Activated CD8-positive, alpha-beta memory T cell treated with anti-CD3 and anti-CD28 coated beads, Interleukin-2, amount 50 U/mL, for 24 hours (primary cell): ENCODE data around the gene NKAIN2.
"Not testable (repeated sequence)": the region's sequence is repeated elsewhere in the genome, so short reads cannot be mapped to it uniquely, and the experiment has no call there.

Experiments used
- DNase-seq: peaks from one replicate; pipeline ENCODE4 v3.0.0-alpha.2; 2020; ENCODE audit errors: extremely low read depth

The NKAIN2 gene

DNA sequence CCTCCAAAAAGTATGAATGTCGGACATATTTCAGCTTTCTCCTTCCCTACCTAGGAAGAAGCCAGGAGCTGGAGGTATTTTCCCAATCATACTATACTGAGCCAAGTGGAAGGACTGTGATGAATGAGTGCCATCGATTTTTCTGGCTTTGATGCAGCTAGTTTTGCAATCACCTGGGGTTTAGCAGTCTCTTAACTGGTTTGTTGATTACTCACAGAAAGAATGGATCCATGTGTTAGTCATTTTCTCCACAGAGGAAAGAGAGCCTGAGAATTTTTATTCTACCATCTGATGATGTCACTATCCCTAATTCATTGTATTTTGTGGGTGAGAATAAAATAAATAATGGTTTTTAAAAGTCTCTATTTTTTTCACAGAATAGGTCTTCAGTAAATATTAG lies 875.7 kb downstream of the NKAIN2 start:
- DNase-seq, result no peak

DNA sequence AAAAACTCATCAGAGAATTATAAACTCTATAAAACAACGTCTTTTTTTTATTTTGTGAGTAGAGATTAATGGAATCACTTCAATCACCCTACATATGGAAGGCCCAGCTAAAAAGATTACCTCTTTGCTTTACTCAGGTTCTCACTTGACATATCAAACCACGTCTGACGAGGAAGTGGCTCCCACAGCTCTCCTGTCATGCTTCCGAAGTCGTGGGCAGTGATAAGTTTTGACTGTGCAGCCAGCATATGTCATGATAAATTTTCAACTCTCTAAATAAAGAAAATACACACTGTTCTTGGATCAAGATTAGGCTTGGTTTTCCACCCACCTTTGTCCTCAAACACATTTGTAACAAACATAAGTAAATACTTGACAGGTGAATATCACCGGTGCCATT lies 879.1 kb downstream of the NKAIN2 start:
- DNase-seq, result no peak

- no peak for DNase-seq
Measured at GRCh38 chr6:124683507-124683906, 879.8 kb downstream of the NKAIN2 start.

DNA sequence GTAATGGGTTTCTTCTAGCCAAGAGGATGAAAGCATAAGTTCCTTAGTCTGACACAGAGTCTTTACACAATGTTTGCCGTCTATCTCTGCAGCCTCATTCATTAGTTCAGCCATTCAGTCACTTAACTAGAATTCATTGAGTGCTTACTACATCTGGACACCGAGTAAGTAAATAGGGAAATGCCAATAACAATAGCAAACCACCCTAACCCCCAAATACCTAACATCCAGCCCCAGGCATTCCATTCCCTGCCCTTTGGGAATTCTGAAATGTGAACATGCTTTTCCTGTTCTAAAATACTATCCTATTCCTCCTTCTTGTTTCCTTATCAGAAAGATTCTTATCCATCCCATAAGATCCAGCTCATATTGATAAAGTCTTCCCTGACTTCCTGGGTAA lies 881.0 kb downstream of the NKAIN2 start:
- no peak for DNase-seq

GRCh38 chr6:124688369-124688768 lies 884.7 kb downstream of the NKAIN2 start:
- no peak for DNase-seq

DNA sequence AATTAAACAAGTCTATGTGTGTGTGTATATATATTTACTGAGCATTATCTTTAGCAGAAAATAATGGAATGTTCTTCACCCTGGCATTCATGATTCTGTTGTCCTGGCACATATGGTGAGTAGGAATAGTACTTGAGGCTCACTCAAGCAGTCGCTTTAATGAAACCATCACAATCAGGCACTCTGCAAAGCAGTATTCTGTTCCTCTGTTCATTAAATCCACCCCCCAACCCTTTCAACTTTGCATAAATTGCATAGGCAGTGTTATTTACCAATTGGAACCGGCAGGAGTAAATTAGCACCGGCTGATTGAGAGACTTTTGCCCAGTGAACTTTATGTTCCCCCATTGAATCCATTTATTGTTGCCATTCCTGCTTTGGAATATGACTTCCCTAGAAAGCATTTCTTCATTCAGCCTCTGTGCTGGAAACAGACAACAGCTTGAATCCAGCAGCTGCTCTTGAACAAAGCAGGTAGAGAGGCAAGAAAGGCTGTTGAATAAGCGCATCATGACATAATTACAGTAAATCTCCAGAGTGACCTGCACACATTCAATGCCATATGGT lies 890.6 kb downstream of the NKAIN2 start:
- DNase-seq, result no peak

DNA sequence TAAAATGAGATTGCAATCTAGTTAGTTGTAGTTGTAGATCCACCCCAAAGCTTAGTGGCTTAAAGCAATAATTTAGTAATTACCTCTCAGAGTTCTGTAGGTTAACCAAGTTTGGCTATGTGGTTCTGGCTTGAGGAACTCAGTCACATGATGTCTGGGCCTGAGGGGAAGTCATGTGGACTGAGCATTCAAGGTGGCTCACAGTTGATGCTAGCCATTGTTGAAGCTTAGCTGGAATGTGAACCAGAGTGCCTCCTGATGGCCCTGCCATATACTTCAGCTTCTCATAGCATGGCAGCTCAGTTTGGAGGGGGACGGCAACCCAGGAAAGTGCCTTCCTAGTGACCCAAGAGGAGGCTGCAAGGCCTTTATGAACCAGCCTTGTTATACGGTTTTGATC lies 895.4 kb downstream of the NKAIN2 start:
- no peak for DNase-seq

DNA sequence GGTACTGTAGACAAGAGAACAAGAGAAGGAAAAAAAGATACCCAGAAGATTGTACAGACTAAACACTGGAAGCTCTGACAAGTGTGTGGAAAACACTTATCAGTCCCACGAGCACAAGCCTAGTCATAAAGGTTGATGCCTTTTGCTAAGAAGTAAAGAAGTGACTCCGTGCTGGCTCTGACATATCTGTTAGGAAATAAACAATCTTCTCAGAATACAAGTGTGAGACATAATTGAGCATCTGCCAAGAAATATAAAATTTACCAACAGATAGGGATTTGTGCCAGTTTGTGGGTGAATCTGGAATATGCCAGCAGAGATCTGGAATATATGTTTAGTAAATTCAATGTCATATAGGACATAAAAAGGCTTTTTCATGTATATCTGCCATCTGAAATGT lies 899.9 kb downstream of the NKAIN2 start:
- no peak for DNase-seq

- not testable (repeated sequence) for DNase-seq
Measured at GRCh38 chr6:124712532-124712931, 908.9 kb downstream of the NKAIN2 start.

DNA sequence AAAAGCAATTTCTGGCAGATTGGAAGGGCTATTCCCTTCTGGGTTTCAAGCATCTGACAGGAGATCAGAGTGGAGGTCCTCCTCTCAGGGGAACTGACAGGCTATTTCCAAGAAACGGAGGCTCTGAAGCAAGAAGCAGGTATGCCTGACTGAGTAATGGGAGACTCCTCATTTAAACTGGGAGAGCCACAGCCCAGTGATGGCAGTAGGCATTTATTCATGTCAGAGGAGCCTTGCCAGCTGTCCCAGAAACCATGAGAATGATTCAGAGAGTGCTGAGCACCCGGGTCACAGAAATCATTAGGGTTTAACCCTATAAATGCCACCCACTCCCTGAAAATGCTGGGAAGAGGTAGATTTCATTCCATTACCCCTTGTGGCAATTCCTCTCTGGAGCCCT lies 911.1 kb downstream of the NKAIN2 start:
- DNase-seq, result no peak

DNA sequence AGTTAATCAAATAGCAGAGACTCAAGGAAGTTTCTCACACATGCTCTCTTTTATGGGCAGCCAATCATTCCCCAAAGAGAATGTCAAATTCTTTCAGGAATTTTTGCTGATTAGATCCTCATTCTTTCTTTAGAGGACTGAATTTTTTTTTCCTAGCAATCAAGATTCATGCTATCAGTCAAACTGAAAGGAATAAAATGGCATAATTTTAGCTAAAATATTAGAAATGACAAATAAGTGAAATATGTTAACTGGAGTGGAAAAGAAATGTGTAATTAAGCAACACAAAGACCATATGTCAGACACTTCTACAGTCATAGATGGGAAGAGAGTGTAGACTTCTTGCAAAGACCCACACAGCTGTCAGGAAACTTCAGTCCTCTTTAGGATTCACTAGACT lies 916.2 kb downstream of the NKAIN2 start:
- no peak for DNase-seq

GRCh38 chr6:124721331-124721730 lies 917.7 kb downstream of the NKAIN2 start:
- no peak for DNase-seq

- DNase-seq, result no peak
Measured at GRCh38 chr6:124722141-124722878, 918.6 kb downstream of the NKAIN2 start.

DNA sequence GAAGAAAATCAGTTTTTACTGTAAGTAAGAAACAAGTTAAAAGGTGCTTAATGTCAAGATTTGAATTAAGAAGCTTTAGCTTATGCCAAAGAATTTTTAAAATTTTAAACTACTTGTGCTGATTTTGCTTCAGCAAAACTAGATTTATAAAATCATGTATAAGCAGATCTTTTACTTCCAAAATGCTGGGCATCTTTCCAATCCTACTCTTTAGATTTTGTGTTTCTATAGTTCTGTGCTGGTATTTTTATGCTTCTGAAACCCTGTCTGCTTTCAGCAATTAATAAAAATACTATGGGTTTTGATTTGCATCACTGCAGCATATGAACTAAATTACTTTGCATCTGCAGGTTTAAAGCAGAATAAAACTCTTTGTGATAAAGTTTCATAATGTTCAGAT lies 920.0 kb downstream of the NKAIN2 start:
- DNase-seq, result no peak

DNA sequence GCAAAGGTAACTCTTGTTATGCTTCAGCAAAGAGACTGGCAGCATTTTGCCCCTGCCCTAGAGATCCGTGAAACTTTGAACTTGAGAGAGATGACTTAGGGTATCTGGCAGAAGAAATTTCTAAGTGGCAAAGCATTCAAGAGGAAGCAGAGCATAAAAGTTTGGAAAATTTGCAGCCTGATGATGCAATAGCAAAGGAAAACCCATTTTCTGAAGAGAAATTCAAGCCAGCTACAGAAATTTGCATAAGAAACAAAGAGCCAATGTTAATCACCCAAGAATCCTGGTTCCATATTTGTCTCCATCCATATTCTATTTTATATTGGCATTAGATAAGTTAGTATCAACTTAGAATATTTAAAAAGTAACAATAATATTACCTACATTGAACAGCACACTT lies 934.1 kb downstream of the NKAIN2 start:
- not testable (repeated sequence) for DNase-seq

DNA sequence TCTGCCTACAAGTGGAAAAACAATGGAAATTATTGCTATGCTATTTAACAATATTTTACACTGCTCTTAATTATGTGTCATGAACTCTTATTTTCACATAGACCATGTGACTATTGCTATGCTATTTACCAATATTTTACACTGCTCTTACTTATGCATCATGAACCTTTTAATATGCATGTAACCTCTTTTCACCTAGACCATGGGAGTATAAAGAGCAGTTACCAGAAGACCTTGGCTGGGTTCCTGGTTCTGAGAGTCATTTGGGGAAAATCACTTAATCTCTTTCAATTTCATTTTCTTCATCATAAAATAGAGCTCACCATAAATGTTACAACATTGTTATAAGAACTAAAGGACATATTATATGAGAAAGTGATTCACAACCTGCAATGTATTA lies 934.8 kb downstream of the NKAIN2 start:
- no peak for DNase-seq

GRCh38 chr6:124741341-124741740 lies 937.7 kb downstream of the NKAIN2 start:
- DNase-seq, result no peak

- DNase-seq, result no peak
Measured at GRCh38 chr6:124742971-124743370, 939.3 kb downstream of the NKAIN2 start.

DNA sequence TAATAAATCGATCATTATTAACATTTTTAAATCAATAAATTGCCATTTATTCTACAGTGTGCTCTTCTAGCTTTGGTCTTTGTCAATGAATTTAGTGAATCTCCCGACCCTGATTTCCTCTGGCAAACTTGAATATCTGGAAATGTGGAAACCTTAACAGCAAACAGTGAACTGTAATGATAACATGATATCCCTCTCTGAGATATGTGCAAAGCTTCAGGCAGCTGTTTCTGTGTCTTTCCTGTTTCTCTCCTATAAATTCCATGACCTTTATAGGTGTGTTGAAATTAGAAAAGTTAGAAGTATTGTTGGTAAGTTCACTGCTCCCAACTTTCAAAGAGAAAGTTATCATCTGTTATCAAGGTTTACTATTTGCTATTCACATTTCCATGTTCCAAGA lies 939.8 kb downstream of the NKAIN2 start:
- DNase-seq, result no peak

DNA sequence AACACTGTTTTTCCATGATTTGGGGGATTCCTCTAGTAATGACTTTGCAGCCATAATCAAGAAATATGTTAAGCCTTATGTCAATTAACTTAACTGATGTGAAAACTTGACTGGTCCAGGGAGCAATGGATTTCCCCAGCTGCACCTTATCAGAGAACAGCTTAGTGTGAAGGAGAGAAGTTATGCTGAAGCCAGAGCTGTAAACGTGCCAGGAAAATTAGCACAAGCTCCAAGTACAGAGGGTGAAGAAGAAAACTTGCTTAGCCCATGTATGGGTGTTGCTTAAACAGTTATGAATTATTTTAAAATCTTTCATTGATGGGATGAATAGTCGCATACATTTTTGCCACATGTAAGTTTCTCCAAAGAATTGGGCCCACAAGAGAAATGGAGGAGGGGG lies 943.7 kb downstream of the NKAIN2 start:
- no peak for DNase-seq

DNA sequence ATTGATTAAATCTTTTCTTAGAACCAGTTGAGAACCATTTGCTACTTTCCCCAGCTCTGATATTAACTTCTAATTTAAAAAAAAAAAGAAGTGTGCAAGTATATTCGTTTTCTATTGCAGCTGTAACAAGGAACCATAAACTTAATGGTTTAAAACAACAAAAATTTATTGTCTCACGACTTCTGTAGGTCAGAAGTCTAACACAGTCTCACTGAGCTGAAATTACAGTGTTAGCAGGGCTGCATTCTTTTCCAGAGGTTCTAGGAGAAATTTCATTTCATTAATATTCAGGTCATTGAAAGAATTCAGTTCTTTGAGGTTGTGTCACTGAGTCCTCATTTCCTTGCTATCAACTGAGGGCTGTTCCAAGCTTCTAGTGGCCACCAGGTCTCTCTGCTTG lies 945.1 kb downstream of the NKAIN2 start:
- DNase-seq, result no peak

DNA sequence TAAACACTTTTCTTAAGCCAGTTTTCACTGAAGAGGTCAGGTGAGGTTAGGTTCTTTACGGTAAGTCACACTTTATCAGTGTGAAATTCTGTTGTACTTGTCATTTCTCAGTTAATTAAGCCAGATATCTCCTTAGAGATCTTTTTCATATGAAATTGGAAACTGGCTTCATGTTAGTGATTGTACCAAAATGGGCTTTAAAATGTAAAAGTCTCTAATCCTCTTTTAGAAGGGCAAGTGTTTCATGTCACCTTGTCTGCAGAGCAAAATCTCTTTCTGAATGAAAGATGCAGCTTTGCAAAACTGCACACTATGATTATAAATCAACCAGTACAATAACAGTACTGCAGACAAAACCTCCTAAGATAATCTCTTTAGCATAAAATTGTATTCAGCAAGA lies 949.3 kb downstream of the NKAIN2 start:
- no peak for DNase-seq

- no peak for DNase-seq
Measured at GRCh38 chr6:124753562-124754105, 950.0 kb downstream of the NKAIN2 start.

GRCh38 chr6:124755321-124755720 lies 951.7 kb downstream of the NKAIN2 start:
- no peak for DNase-seq
